ENCODE data around the gene SLC17A5.
A peak's percentile ranks its signal among the peaks of the same experiment; 100 is the strongest.
"Not testable (repeated sequence)": the region's sequence is repeated elsewhere in the genome, so short reads cannot be mapped to it uniquely, and the experiment has no call there.

Gene SLC17A5

GRCh38 chr6:73571218-73572181 is 82.3 kb downstream of the SLC17A5 start:
- not testable (repeated sequence) for H3K4me3 ChIP-seq (ENCODE audit: insufficient read depth, low read depth, low read length); H3K27me3 ChIP-seq (ENCODE audit: control insufficient read depth, insufficient read depth, low read length, poor library complexity, severe bottlenecking); H3K36me3 ChIP-seq (ENCODE audit: control insufficient read depth, insufficient read depth, low read length); H3K27ac ChIP-seq (ENCODE audit: insufficient read depth, low read depth, low read length, poor library complexity, severe bottlenecking); H3K4me1 ChIP-seq (ENCODE audit: control insufficient read depth, insufficient read depth, low read length); H3K9me3 ChIP-seq (ENCODE audit: control insufficient read depth, low read length)
- 95 to 96% methylated on average over 19 of the region's 19 CpGs for WGBS, 2 experiments

- Histone ChIP-seq H3K27me3 (ENCODE audit: control insufficient read depth, insufficient read depth, low read length, poor library complexity, severe bottlenecking) (no peaks in the 10 kb centered on the region), H3K27ac (ENCODE audit: insufficient read depth, low read depth, low read length, poor library complexity, severe bottlenecking) (no peak overlapping the region), H3K9me3 (ENCODE audit: control insufficient read depth, low read length) (no peaks in the 10 kb centered on the region), H3K36me3 (ENCODE audit: control insufficient read depth, insufficient read depth, low read length) (no peaks in the 10 kb centered on the region), H3K4me1 (ENCODE audit: control insufficient read depth, insufficient read depth, low read length) (peaks cover 3% of the 10 kb centered on the region), H3K4me3 (ENCODE audit: insufficient read depth, low read depth, low read length) (no peak overlapping the region)
- WGBS, 2 experiments = 89 to 92% methylated on average over 5 of the region's 5 CpGs
These were observed 84.7 kb downstream of the SLC17A5 start for GRCh38 chr6:73569121-73569520.

GRCh38 chr6:73566954-73567591 is 86.7 kb downstream of the SLC17A5 start:
- H3K4me3 ChIP-seq (ENCODE audit: insufficient read depth, low read depth, low read length) = no peak overlapping the region
- no peaks in the 10 kb centered on the region for H3K27me3 ChIP-seq (ENCODE audit: control insufficient read depth, insufficient read depth, low read length, poor library complexity, severe bottlenecking)
- no peaks in the 10 kb centered on the region for H3K9me3 ChIP-seq (ENCODE audit: control insufficient read depth, low read length)
- no peak overlapping the region for H3K27ac ChIP-seq (ENCODE audit: insufficient read depth, low read depth, low read length, poor library complexity, severe bottlenecking)
- H3K4me1 ChIP-seq (ENCODE audit: control insufficient read depth, insufficient read depth, low read length) = peaks cover 3% of the 10 kb centered on the region
- 93% methylated on average over 8 of the region's 8 CpGs for WGBS, 2 experiments
- H3K36me3 ChIP-seq (ENCODE audit: control insufficient read depth, insufficient read depth, low read length) = no peaks in the 10 kb centered on the region

GRCh38 chr6:73566486-73566871 is 87.3 kb downstream of the SLC17A5 start:
- not testable (repeated sequence) for H3K4me3 ChIP-seq (ENCODE audit: insufficient read depth, low read depth, low read length); H3K4me1 ChIP-seq (ENCODE audit: control insufficient read depth, insufficient read depth, low read length); H3K9me3 ChIP-seq (ENCODE audit: control insufficient read depth, low read length); H3K36me3 ChIP-seq (ENCODE audit: control insufficient read depth, insufficient read depth, low read length); H3K27me3 ChIP-seq (ENCODE audit: control insufficient read depth, insufficient read depth, low read length, poor library complexity, severe bottlenecking)
- peak overlapping the region; percentile 17 for H3K27ac ChIP-seq (ENCODE audit: insufficient read depth, low read depth, low read length, poor library complexity, severe bottlenecking)
- 87 to 92% methylated on average over 2 of the region's 2 CpGs for WGBS, 2 experiments

- Histone ChIP-seq H3K36me3 (ENCODE audit: control insufficient read depth, insufficient read depth, low read length) (no peaks in the 10 kb centered on the region), H3K27ac (ENCODE audit: insufficient read depth, low read depth, low read length, poor library complexity, severe bottlenecking) (peak overlapping the region; percentile 17), H3K27me3 (ENCODE audit: control insufficient read depth, insufficient read depth, low read length, poor library complexity, severe bottlenecking) (no peaks in the 10 kb centered on the region), H3K9me3 (ENCODE audit: control insufficient read depth, low read length) (no peaks in the 10 kb centered on the region), H3K4me1 (ENCODE audit: control insufficient read depth, insufficient read depth, low read length) (peaks cover 3% of the 10 kb centered on the region), H3K4me3 (ENCODE audit: insufficient read depth, low read depth, low read length) (no peak overlapping the region)
- 86 to 88% methylated on average over 10 to 11 of the region's 11 CpGs for WGBS, 2 experiments
These were observed 87.9 kb downstream of the SLC17A5 start for GRCh38 chr6:73565767-73566485.

GRCh38 chr6:73564578-73565345 is 89.0 kb downstream of the SLC17A5 start:
- Histone ChIP-seq H3K9me3 (ENCODE audit: control insufficient read depth, low read length) (no peaks in the 10 kb centered on the region), H3K36me3 (ENCODE audit: control insufficient read depth, insufficient read depth, low read length) (no peaks in the 10 kb centered on the region), H3K27me3 (ENCODE audit: control insufficient read depth, insufficient read depth, low read length, poor library complexity, severe bottlenecking) (no peaks in the 10 kb centered on the region), H3K27ac (ENCODE audit: insufficient read depth, low read depth, low read length, poor library complexity, severe bottlenecking) (no peak overlapping the region), H3K4me1 (ENCODE audit: control insufficient read depth, insufficient read depth, low read length) (peaks cover 3% of the 10 kb centered on the region), H3K4me3 (ENCODE audit: insufficient read depth, low read depth, low read length) (no peak overlapping the region)
- 93 to 95% methylated on average over 17 of the region's 17 CpGs for WGBS, 2 experiments

- Histone ChIP-seq H3K27me3 (ENCODE audit: control insufficient read depth, insufficient read depth, low read length, poor library complexity, severe bottlenecking) (no peaks in the 10 kb centered on the region), H3K9me3 (ENCODE audit: control insufficient read depth, low read length) (no peaks in the 10 kb centered on the region), H3K36me3 (ENCODE audit: control insufficient read depth, insufficient read depth, low read length) (no peaks in the 10 kb centered on the region), H3K4me1 (ENCODE audit: control insufficient read depth, insufficient read depth, low read length) (peaks cover 11% of the 10 kb centered on the region), H3K4me3 (ENCODE audit: insufficient read depth, low read depth, low read length) (no peak overlapping the region), H3K27ac (ENCODE audit: insufficient read depth, low read depth, low read length, poor library complexity, severe bottlenecking) (no peak overlapping the region)
- 100% methylated on average over 1 of the region's 2 CpGs; no CpG with 5 or more reads in 1 of the 2 experiments for whole genome bisulfite sequencing, 2 experiments
These were observed 91.2 kb downstream of the SLC17A5 start for GRCh38 chr6:73562558-73562957.

GRCh38 chr6:73560853-73561407 is 92.9 kb downstream of the SLC17A5 start:
- peaks cover 7% of the 10 kb centered on the region for H3K4me1 ChIP-seq (ENCODE audit: control insufficient read depth, insufficient read depth, low read length)
- H3K27ac ChIP-seq (ENCODE audit: insufficient read depth, low read depth, low read length, poor library complexity, severe bottlenecking) = no peak overlapping the region
- no peaks in the 10 kb centered on the region for H3K36me3 ChIP-seq (ENCODE audit: control insufficient read depth, insufficient read depth, low read length)
- no peak overlapping the region for H3K4me3 ChIP-seq (ENCODE audit: insufficient read depth, low read depth, low read length)
- WGBS, 2 experiments = 91 to 92% methylated on average over 9 of the region's 9 CpGs
- no peaks in the 10 kb centered on the region for H3K27me3 ChIP-seq (ENCODE audit: control insufficient read depth, insufficient read depth, low read length, poor library complexity, severe bottlenecking)
- no peaks in the 10 kb centered on the region for H3K9me3 ChIP-seq (ENCODE audit: control insufficient read depth, low read length)

GRCh38 chr6:73560182-73560732 is 93.5 kb downstream of the SLC17A5 start:
- 68 to 76% methylated on average over 8 of the region's 8 CpGs for WGBS, 2 experiments
- Histone ChIP-seq H3K9me3 (ENCODE audit: control insufficient read depth, low read length) (no peaks in the 10 kb centered on the region), H3K36me3 (ENCODE audit: control insufficient read depth, insufficient read depth, low read length) (no peaks in the 10 kb centered on the region), H3K27me3 (ENCODE audit: control insufficient read depth, insufficient read depth, low read length, poor library complexity, severe bottlenecking) (no peaks in the 10 kb centered on the region), H3K4me3 (ENCODE audit: insufficient read depth, low read depth, low read length) (no peak overlapping the region), H3K4me1 (ENCODE audit: control insufficient read depth, insufficient read depth, low read length) (peaks cover 7% of the 10 kb centered on the region), H3K27ac (ENCODE audit: insufficient read depth, low read depth, low read length, poor library complexity, severe bottlenecking) (no peak overlapping the region)
